Endothelial cell of hepatic sinusoid (primary cell): ENCODE measurements around the gene PRKG1.

ENCODE experiments used
- in situ Hi-C: cut with HindIII; loops from 2 replicates; pipeline ENCODE4 v1.10.0; 2017; ENCODE audit warnings: low sequenced_read_pairs

Gene PRKG1

DNA sequence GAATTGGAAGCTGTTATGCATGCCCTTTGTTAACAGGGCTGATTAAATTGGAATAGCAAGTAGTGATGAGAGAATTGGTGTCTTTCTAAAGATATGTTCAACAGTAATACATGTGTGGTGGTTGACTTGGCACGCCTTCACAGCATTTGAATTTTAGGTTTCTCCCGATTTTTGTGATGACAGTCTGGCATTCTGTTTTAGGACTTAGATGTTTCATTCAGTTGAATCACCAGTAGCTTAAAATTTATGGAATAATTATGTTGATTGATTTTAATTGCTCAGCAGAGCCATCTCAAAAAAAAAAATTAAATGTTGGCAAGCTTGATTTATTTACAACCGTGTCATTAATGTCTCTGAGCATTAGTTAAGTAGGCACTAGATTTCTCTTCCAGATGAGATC, 405.4 kb downstream of the PRKG1 start:
- in situ Hi-C loops = no loop called here

DNA sequence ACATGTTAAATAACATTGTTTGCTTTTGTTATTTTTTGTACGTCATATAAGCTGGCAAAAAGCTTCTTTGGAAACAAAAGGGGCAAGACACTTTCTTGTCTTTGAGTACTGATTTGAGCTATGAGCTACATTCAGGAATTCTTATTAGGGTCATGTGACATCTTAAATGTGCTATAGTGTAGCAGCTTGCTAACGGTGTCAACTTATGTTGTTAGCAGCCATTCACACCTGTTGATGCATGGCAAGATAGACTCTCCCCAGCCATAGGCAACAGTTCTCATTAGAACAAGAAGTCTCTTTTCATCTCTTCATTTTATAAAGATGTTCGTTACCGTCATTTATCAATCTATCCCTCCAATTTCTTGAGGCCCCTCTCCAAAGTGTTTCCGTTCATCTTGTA, 411.4 kb downstream of the PRKG1 start:
- in situ Hi-C loops = no loop called here

DNA sequence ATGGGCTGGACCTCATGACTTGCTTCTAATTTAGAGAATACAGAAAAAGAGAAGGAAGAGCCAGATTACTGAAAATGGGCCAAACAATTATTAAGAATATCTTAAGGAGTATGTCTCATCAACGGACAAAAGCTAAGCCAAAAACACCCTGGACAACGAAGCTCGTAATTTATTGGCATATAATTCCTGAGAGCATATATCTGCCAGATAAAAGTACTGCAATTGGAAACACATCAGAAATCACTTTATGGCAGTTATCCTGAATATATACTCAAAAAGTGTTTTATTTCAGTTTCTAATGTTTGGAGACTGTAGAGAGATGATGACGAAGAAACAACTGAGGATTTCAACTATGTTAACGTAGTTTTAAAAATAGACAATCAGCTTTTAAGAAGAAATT, 413.3 kb downstream of the PRKG1 start:
- in situ Hi-C loops = no loop called here

DNA sequence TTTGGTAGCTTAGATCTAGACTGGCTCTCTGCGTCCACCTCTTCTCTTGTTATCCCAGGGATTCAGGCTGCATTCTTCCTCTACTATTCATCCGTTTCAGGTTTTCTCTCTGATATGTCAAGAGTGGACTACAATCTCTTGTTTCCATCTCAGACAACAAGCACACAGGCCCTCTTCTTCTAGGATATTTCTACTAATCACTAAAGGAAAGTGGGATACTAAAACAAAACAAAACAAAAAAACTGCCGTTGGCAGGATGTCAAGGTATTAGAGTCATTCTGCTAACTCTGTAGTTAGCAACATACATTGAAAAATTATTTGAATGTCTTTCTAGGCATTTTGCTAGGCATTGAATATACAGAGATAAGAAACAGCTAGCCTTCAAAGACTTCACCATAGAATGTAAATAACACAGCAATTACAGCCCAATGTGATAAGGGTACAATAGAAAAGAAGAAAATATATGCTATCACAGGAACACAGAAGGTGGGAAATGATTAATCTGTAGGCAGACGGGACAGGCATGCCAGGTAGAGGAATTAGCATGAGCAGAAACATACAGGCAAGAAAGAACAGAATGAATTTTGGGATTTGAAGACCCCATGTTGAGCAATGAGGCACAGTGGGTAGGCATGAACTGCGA, 414.6 kb downstream of the PRKG1 start:
- in situ Hi-C loops = no loop called here

DNA sequence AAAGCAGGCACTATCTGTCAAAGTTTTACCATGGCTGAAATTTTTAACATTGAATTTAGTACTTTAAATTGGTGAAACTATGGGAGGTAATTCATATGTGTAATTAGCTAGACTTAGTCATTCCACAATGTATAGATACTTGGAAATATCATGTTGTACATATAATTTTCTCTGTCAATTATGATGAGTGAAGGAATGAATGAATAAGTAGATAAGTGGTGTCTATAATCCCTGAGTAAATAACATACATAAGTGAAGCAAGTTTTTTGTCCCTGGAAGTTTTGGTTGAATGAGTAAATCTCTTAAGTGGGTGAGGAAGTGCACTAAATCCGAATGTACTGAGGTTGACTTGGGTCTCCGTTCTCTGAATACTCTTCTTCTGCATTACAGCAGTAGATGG, 424.1 kb downstream of the PRKG1 start:
- in situ Hi-C loops = no loop called here

DNA sequence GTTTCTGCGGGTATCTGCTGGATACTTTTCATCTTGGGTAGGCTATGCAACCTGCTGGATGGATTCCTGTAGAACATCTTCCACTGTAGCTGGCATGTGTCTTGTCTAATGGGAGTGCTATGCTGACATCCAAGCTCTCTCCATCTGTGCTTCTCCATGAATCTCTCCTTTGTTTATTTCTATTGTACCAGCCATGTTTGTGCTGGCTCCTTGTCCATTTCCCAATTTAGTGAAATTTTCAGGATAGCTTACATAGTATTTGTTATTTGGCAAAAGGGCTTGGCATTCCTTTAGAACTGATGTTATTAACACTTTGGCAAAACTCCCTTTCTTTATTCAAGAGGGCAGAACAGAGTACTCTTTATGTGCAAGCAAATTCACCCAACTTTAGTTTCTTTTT, 427.1 kb downstream of the PRKG1 start:
- in situ Hi-C loops = no loop called here

DNA sequence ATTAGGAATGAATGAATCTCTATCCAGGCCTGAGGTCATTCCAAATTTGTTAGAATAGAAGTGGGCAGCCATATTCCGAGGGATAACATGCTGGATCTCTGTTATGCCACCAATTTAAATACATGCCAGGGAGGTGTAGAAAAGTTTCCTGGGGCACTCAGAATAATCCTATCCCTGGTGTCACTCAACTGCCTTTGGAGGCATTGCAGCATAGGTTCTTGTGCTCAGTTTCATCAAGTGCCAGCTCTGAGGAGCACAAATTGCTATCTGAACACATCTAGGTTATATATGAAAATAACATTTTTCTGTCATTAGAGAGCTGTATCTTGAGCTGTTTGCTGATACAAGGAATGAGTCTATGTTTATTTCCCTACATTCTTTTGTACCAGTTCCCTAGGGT, 427.8 kb downstream of the PRKG1 start:
- in situ Hi-C loops = no loop called here

DNA sequence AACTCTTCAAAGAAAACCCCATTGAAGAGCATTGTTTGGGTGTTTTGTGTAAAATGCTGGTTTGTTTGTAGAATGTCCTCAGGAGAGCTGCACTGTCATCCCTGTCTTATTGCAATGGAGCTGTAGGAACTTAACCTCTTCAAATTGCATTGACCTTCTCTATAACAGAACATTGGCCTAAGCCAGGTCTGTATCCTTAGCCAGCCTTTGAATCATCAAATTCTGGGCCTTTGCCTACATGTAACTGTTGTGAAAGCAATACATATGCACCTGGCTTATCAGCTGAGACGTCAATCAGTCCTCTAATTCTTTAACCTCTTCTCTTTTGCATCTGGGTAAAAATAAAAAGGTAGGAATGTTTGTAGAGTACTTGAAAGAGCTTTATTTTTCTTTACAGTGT, 429.1 kb downstream of the PRKG1 start:
- in situ Hi-C loops = no loop called here

DNA sequence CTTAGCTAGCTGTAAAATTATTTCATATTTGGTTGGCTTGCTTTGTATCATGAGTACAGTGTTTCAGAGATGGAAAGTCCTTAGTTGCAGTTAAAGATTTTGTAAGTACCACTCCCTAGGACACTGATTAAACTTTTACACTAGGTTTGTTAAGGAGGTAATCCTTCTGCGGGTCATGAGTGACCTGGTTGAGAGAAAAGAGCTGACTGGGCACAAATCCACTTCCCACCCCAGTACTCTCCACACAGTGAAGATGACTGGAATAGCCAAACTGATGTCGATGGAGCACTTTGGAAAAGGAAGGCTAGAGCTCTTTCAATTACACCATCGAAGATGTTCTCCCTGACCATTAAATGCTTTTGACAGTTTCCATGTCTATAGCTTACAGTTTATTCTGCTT, 433.2 kb downstream of the PRKG1 start:
- in situ Hi-C loops = no loop called here

DNA sequence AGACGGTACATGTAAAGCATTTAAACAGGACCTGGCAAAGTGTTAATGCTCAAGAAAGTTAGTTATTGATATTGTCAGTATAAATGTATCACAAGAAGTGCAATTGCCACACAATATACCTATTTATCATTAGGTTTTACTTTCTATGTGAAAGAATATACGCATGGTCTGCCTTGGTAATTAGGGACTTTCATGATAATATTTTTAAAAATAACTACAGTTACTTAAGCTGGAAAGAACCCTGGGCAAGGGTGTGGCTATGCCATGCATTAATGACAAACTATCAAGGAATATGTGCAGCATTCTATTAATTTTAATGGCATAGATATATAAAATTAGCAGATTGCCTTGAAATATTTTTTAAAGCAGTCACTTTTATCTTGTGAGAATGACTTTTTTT, 433.9 kb downstream of the PRKG1 start:
- in situ Hi-C loops = no loop called here

DNA sequence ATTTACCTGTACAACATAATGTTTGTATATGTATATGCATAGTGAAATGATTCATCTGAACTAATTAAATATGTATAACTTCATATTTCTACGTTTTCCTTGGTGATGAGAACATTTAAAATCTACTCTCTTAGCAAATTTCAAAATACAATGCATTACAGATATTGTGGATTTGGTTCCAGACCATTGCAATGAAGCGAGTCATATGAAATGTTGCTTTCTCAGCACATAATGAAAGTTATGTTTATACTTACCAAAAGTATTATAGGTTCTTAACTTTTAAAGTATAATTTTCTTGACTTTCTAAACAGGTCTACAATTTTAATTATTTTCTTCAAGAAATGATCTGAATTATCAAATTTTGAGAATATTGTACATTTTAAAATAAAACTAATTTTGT, 435.9 kb downstream of the PRKG1 start:
- in situ Hi-C loops = no loop called here

DNA sequence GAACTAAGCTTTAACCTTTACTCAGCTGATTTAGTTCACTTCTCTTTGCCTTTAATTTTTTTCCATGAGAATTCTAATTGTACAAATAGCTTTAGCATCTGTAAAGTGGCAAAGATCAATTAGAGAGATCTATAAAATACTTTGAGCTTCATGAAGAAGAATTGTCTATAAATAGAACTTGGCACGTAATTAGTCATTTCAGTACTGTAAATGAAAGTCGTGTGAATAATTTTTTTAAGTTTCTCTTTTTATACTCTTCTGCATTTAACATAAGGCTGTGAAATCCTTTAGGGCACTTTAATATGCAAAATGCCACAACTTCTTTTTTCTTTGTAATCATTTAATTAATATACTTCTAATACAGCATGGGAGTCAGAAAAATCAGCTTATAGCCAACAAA, 447.3 kb downstream of the PRKG1 start:
- in situ Hi-C loops = no loop called here

DNA sequence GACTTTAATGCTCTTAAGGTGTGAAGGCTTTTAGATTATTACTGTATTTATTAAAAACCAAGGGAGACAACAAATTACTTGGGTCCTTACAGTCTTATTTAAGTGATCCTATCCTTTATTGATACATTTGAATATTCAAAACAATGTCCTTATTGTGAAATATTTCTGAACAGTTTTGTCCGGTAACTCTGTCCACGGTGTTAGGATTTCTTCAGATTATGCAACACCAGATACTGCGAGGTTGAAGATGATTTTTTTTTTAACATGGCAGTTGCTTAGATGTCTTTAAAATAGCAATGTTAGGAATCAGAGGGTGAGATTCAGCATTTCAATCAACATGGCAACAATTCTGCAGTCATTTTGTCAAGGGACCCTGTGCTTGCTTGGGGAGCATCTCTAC, 448.6 kb downstream of the PRKG1 start:
- in situ Hi-C loops = no loop called here

DNA sequence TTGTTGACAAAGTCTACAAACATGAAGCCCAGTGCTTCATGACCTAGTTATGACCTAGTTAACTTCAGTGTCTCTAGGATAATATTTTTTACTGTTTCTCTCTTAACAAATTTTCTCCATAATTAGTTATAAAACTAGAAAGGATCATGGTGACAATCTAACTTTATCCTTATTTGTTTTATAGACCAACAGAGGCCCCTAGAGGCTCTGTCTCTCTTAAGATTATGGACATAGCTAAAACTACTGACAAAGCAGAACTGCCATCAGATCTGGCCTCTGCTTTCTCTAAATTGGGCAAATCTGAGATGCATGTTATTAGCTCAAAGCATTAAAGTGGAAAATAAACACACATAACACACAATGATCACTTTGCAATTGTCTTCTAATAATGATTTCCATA, 449.2 kb downstream of the PRKG1 start:
- in situ Hi-C loops = no loop called here

DNA sequence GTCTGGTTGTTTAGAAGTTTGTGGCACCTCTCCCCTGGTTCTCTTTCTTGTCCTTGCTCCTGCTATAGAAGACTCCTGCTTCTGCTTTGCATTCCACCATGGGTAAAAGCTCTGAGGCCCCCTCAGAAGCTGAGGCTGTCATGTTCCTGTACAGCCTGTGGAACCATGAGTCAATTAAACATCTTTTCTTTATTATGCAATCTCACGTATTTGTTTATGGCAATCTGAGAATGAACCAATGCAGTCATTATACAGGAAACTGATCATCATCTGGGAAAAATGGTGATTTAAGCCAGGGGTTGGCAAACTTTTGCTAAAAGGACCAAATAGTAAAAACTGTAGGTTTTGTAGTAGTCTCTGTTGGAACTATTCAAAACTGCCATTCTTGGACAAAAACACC, 449.8 kb downstream of the PRKG1 start:
- in situ Hi-C loops = no loop called here

DNA sequence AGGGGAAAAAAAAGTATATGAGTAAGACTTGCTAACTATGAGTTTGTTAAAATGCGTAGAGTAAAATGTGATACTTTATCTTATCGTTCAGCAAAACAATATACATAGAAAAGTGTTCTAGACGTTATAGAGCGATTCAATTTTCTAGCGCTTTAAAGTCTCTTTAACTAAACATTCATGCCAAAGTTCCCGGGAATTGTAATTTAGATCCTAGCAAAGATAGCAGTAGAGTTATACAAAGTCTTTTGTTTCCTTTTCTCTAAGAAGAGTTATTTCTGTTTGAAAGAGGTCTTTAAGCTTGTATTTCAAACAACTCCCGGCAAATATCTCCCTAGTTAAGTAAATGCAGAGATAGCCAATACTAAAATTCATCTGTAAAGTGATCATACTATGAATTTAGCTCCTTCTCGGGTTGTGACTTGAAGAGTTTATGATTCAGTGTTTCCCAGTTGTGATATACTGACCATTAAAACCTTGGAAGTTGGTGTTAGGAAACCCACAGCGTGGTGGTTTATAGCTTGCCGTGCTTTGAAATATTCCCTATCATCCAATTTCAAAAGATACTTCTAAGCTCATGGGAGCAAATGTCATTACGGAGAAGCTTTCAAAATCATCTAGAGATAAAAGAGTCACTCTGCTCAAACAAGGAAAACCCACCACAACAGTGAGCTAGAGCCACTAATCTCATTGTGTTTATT, 453.4 kb downstream of the PRKG1 start:
- in situ Hi-C loops = no loop called here

DNA sequence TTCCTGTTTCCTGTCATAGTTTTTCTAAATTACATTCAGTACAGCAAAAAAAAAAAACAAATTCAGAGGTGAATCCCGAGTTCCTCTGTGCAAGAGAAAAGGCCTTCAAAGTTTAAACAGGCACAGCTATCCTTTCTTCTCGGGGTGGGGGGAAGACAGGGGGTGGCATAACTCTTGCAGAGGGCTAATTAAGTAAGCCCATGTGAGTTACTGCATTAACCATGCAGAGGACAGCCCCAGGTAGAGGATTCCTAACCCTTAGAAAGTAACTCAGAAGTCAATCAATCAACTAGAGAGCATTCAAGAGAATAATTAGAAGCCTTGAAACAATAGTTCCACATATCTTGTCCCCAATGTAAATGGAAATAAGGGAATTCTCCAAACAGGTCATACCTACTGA, 454.2 kb downstream of the PRKG1 start:
- in situ Hi-C loops = no loop called here

DNA sequence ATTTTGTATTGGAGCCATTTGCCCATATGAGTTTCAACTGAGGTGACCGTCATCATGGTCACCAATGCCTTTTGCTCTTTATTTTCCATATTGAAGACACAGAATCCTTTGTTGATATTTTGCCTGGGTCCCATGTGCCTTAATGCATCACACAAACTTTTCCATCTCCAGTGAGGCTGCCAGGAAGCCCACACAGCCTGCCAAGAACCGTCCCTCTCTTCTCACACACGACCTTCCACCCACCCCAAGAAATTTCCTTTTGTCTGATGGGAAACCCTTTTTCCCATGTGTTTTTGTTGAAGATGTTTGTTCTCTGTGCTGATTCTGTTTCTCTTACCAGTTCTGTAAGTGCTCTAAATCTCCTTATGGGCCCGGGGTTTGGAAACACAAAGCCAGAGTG, 456.3 kb downstream of the PRKG1 start:
- in situ Hi-C loops = no loop called here

DNA sequence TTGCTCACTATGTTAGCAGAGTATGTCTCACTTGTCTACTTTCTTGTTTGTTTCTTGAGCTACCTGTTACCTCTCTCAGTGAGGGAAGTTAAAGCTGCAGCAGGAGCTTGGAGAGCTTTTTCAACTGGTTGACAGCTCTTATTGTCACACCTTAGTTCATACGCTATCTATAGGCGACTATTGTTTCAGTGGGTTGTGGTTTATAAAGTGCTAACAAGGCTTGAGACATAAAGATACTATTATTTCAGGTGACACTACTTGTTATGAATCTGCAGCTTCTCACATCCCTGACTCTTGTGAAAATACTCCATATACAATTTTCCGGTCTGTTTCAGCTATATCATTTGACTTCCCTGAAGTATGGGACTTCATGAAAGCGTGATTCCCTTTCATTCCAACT, 457.8 kb downstream of the PRKG1 start:
- in situ Hi-C loops = no loop called here

DNA sequence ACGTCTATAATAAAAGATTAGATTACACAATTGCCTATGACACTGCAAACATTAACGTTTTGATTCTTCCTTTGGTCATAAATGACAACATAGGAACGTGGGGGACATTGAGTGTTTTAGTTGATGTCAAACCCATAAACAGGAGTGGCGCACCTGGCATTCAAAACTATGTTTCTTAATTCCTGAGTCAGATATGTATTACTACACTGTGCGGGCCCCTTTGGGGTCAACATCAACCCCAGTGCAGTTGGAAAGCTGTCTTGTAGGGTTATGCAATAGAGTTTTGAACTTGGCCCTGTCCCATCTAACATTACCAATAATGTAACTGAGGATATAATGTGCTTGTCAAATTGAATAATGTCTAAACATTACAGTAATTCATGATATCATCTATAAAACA, 468.6 kb downstream of the PRKG1 start:
- in situ Hi-C loops = no loop called here

DNA sequence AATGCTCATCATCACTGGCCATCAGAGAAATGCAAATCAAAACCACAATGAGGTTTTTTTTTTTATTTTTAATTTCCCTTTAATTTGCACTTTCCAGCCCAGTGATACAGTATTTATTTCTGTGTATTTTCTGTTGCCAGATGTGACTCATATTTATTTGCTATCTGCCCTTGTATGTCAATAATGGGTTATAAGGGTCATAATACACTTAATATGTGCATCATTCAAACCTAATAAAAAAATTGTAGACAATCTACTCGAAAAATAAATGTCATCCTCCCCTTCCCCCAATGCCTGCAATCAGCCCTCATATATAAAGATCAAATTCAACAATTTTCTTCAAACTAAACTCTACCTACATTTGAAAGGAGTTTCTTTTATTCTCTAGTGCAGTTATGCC, 470.6 kb downstream of the PRKG1 start:
- in situ Hi-C loops = no loop called here

DNA sequence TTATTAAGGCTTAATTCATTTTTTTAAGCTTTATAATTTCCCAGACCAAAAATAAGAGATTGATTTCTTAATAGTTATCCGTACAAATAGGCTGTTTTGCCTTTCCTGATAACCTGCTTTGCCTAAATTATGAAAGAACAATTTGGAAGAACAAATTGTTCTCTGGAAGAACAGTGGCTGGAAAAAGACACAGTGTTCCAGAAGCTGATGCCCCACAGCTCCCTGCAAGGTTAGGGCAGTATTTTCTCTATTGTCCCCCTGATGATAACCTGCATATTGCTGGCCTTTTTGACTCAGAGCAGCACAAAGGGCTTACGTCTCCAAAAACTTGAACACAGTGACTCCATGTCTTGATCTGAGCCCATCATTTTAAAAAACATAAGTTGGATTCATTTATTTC, 473.7 kb downstream of the PRKG1 start:
- in situ Hi-C loops = no loop called here

DNA sequence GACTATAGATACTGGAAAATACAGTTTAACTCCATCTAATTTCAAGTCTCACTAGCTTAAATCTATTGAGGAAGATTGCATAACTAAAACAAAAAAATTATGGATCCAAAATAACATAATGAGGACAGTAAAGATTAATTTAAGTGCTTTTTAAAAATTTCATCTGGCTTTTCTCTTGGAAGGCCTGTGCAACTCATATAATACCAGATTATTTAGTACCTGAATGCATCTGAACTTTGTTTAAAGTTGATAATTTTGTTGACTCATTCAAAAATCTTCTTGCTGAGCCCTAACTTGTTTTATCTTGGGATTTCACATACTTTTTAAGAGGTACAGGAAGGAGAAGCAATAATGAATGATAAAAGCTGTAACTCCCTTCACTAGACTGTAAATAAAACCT, 478.6 kb downstream of the PRKG1 start:
- in situ Hi-C loops = no loop called here
